HG03378 (cell line): ENCODE data around the gene TMUB1.

Experiments
- ATAC-seq: cut with Tn5 transposase; IDR thresholded peaks from one replicate; pipeline ENCODE4 v1.9.1; 2021; ENCODE audit warnings: mild to moderate bottlenecking, moderate library complexity; ENCODE audit not compliant: unreplicated experiment

The TMUB1 gene

DNA sequence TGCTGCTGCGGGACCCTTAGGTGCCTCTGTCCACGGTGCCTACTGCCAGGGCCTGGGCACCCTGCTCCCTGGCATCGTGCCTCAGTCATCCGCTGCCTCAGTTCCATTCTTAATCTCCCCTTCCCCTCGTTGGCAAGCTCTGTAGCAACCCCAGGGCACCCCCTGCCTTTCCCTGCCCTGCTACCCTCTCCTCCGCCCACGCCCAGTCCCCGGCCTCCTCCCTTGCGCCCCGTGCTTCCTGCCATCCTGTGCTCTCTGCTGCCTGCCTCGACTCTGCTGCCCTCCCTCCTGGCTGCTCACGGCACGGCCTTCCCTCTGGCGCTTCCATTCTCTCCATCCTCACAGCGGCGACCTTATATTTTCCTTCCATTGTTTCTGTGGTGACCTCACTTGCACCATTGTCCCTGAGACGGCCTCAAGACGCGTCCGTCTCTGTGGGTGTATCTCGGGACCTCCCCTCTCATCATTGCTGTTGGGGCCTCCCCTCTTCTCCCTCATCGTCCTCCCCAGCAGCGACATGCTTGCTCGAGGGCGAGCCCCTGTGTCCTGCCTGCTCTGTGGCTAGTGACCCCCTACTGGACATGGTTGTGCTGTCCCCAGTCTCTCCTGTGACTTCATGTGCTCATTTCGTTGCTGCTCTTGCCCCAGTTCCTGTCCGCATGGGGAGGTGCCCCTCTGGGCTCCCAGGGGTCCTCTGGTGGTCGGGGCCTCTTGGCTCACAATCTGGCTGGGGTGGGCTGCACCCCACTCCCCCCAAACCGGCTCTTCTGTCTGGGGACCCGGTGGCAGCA is 38.3 kb upstream of the TMUB1 start:
- ATAC-seq: no peak

DNA sequence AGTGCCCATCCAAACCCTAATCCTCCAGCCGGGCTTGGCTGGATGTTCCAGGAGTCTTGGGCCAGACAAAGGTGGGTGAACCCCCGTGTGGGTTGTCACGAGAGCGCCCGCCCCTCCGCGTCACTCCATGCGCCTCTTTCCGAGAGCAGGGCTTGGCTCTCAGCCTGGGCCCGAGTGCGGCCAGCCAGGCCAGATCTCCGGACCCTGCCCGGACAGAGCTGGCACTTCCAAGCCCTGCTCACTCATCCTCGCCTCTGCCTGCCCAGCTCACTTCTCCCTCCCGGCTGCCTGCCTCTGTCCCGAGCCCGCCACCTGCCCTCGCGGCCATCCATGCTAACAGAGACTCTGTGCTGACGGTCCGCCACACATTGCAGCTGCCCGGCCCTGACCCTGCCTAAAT is 37.6 kb upstream of the TMUB1 start:
- ATAC-seq: no peak

DNA sequence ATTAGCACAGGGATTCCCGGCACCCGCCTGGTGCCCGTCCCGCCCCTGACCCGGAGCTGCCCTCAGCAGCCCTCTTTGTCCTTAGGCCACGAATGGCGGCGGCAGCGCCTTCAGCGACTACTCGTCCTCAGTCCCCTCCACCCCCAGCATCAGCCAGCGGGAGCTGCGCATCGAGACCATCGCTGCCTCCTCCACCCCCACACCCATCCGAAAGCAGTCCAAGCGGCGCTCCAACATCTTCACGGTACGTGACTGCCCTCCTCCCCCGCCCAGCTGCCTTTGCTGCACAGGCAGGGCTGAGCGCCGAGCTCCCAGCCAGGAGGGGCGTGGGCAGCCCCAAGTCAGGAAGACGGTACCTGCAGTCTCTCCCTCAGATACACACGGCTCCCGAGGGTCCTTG is 36.6 kb upstream of the TMUB1 start:
- no peak for ATAC-seq

DNA sequence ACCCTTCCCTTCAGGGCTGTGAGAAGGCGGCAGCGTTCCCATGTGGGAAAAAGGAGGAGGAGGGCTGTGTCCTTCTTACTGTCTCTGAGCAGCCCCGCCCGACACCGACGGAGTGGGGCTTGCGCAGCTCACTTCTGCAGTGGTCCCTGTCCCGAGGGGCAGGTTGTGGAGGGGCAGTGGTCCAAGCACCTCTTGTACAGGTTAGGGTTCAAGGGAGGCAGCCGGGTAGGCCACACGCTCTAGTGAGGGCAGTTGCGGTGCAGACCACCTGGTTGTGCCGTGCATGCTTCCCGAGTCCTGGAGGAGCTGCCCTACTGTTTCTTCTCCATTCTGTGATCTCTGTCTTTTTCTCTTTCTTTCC is 35.7 kb upstream of the TMUB1 start:
- ATAC-seq: no peak

DNA sequence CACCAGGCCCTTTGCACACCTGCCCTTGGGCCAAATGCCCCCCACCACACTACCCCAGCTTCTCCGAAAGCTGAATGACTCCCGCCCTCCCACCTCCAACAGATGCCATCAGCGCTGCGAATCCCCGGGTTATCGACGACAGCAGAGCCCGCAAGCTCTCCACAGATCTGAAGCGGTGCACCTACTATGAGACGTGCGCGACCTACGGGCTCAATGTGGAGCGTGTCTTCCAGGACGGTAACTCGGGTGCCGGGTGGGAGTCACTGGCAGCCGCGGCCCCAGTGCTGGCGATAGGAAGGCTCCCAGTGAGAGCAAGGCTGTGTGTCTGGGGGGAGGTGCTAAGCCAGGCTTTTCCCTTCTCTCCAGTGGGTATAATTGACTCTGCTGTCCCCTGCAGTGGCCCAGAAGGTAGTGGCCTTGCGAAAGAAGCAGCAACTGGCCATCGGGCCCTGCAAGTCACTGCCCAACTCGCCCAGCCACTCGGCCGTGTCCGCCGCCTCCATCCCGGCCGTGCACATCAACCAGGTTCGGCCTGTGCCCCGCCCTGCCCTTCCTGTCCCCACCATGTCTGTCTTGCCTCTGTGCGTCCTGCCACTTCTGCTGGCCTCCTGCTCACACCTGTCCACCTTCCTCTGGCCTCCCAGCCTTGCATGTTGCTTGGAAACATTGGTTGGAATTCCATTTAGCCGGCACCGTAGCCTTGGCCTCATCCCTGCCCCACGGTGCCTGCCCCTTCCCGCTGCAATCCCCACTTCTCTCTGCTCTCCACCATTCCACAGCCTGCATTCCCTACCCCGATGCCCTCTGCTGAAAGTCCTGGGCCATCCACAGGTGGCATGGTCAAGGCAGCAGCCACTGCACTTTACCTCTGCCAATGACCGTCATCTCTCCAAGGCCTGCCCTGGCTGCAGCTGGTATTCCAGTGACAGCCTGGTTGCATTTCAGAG is 35.1 kb upstream of the TMUB1 start:
- no peak for ATAC-seq

DNA sequence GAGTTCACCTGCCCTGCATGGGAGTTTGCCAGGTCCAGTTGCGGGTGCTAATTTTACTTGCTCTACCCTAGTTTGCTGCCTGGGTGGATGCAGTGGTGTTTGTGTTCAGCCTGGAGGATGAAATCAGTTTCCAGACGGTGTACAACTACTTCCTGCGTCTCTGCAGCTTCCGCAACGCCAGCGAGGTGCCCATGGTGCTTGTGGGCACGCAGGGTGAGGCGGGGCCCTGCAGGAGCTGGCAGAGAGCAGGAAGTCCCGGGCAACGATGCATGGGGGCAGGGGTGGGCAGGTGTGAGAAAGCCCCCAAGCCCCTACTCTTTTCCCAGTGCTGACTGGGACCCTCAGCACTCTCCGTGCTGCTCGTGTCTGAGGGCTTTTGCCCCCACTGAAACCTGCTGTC is 34.3 kb upstream of the TMUB1 start:
- ATAC-seq: no peak

DNA sequence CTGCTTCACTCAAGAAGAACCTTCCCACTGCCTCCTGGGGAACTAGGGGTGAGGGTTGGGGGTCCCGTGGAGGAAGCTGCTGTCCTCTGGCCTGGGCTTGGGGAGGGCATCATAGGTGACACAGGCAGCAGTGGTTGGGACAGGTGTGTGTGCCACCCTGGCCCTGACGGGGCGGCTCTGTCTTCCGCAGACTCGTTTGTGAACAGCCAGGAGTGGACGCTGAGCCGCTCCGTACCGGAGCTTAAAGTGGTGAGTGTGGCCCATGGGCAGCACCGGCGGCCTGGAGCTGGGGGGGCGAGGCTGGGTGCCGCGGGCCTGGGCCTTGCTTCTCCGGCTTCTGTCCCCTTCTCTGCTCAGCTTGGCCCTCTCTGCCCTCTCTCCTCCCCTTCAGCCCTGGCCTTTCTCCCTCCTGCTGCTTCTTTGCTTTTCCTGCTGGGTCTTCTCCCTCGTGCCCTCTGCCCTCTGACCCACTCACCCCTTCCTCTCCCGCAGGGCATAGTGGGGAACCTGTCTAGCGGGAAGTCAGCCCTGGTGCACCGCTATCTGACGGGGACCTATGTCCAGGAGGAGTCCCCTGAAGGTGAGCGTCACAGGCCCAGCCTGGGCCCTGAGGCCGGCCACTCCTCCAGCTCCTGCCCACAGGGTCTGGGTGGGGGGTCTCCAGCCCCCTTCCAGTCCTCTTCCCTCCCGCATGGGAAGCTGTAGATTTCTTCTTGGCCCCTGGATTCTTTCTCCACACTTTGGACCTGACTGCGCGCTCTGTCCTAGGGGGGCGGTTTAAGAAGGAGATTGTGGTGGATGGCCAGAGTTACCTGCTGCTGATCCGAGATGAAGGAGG is 33.5 kb upstream of the TMUB1 start:
- ATAC-seq: no peak

DNA sequence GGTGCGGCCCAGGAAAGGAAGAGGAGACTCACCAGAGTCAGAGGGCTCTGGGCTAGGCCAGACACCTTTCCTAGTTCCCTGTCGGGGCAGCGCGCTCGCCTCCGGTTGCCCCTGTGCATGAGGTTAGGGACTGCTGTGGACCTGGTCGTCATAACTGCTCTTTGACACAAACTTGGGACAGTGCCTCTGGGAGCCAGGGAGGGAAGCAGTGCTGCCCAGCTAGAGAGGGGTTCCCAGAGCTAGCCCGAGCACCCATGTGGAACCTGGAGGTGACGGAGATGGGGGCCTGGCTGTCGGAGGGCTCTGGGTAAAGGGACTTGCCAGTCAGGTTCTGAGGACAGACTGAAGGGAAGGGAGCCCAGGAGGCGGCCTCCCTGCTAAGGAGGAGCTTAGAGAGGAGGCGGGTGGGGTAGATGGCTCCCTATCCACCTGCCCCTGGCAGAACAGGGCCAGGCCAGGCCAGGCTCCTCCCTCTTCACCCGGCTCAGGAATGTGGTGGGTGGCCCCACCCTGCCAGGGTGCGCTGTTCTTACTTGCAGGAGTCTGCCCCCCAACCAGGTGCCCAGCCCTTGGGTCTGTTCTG is 32.6 kb upstream of the TMUB1 start:
- ATAC-seq: no peak

DNA sequence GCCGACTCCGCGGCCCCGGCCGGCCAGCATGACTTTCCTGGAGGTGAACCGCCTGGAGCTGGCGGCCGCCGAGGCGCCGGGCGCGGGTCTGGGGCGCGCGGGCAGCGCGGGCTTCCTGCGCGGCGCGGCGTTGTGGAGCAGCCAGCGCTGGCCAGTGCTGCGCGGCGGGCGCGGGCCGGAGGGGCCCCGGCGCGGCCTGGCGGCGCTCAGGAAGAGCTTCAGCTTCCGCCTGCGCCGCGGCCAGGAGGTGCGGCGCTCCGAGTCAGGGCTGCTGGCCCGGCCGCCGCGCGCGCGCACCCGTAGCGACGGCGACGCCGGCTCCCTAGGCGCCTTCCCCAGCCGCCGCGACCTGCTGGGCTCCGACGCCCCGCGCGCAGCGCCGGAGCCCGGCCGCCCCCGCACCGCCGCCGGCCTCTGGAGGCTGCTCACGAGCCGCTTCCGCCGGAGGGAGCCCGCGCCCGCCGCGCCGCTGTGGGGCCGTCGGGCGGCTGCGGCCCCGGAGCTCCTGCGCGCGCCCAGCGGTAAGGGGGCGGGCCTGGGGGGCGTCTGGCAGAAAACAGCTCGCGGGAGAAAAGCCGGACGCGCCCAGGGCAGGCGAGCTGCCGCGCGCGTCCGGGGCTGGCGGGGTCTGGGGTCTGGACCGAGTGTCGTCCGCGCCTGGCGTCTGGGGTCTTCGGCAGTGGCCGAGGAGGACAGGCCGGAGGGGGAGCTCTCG is 32.0 kb upstream of the TMUB1 start:
- no peak for ATAC-seq

DNA sequence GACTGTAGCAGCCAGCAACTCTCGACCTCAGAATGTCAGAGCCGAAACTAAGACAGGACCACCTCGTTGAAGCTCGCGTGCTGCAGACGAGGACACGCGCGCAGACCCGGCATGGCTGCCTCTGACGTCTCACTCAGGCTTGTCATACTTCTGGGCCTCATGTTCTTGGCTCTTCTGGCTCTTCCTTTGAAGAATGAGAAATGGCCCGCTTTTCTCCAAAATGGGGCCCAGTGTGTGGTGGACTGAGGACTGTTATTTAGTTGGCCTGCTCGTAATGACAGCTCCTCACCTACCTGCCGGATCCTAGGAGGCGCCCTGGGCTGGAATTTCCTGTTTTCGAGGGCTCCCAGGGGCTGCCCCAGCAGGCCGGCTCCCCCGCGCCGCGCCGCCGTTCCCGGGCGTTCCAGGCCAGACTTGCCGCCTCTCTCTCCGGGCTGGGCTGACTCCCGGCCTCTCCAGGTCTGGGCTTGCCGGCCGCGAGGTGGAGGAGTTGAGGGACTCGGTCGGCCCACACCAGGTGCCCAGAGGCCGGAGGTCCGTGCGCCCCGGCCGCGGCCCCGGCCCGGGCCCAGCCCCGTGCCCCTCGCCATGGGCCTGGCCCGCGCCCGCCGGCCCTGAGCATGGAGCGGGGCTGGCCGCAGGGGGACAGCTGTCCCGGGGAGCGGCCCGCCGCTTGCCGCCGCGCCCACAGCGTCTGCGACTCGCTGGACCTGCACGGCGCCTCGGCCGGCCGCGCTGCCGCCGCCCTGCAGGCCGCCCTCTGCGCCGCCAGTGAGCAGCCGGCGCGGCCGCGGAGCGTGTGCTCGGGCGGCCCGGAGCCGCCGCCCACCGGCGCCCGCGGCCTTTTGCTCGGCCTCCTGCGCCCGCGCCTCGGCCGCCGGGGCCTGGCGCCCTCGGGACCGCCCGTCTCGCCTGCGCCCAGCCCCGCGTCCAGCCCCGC is 31.1 kb upstream of the TMUB1 start:
- ATAC-seq: no peak

DNA sequence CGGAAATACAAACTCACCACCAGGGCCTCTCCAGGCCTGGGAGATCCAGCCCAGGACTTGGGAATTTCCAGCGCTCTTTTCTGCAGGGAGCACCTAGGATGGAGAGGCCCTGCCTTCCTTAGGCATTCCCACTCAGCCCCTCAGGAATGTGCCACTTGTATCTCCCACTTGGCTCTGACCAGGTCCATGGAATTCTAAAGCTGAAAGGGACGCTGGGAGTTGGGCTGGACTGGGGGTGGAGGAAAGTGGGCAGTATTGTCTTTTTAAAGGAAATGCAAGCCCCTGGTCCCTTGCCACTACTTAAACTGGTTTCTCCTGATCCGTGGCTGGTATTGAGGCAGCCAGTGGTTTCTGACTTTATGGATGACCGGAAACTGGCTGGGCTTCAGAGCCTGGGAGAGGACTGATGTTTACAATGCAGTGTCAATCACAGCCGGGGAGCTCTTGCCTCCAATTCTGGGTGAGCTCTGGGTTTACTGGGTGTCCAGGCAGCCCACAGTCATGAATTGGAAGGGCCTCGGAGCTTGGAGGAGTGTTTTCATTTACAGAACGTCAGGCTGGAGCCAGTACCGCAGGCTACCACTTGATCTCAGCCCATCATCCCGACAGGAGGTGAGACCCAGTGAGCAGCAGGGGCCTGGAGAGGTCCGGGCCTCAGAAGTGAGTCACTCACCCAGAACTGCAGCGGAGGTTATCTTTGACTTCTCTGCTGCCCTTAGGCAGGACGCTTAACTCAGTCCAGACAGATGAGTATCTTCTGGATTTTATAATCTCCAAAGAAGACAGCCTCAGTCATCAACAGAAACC is 30.3 kb upstream of the TMUB1 start:
- ATAC-seq: no peak

DNA sequence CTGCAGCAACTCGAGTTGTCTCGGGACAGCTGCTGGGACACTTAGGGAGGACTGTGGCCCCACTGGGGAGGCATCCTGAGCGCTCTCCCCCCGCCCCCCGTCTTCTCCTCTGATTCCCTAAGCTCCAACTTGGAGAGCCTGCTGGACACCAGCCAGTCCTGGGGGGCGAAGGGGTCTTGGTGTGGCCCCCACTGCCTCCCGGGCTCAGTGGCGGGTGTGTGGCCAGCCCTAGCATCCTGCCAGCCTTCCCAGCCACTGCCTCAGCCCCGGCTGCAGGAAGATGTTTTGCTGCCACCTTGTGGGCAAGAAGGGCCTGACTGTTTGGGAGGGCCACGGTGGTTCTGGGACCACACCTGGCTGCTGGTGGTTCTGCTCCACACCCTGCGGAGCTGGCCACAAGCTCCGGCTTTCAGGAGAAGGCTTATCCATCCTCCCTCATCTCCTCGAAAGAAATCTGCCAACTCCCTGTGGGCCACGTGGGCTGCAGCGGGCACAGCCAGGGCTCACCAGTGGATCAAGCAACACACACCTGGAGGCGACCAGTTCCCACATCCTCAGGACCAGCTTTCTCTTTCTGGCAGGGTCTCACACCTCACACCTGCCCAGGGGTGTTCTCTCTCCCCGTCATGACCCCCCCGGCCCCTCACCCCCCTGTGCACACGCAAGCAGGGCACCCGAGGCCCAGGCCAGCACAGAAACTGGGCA is 27.8 kb upstream of the TMUB1 start:
- ATAC-seq: no peak

DNA sequence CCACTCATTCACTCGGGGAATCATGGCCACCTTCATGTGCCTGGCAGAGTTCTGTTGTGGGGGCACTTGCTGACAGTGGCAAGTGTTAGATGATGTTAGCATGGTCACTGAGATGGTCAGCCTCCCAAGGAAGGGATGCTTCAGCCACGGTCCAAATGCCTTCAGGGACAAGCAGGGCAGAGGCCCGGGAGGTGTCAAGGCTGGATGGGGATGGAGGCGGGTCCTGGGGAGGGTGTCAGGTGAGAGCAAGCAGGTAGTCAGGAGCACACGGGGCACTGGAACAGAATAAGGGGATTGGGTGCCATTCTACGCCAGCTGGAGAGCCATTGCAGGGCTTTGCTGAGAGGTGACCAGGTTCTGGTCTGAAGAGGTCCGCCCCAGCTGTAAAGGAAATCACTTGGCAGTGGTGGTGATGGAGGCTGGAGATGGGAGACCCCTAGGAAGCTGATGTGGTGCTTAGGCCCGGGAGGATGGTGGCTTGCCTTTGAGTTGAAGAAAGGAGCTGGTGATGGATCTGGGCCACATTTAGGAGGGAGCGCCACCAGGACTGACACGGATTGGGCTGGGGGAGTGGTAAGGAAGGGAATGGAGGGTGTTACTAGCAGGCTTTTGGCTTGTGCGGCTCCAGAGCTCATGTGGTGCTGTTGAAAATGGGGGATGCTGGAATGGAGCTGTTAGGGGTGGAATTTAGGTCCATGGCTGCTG is 27.1 kb upstream of the TMUB1 start:
- no peak for ATAC-seq

DNA sequence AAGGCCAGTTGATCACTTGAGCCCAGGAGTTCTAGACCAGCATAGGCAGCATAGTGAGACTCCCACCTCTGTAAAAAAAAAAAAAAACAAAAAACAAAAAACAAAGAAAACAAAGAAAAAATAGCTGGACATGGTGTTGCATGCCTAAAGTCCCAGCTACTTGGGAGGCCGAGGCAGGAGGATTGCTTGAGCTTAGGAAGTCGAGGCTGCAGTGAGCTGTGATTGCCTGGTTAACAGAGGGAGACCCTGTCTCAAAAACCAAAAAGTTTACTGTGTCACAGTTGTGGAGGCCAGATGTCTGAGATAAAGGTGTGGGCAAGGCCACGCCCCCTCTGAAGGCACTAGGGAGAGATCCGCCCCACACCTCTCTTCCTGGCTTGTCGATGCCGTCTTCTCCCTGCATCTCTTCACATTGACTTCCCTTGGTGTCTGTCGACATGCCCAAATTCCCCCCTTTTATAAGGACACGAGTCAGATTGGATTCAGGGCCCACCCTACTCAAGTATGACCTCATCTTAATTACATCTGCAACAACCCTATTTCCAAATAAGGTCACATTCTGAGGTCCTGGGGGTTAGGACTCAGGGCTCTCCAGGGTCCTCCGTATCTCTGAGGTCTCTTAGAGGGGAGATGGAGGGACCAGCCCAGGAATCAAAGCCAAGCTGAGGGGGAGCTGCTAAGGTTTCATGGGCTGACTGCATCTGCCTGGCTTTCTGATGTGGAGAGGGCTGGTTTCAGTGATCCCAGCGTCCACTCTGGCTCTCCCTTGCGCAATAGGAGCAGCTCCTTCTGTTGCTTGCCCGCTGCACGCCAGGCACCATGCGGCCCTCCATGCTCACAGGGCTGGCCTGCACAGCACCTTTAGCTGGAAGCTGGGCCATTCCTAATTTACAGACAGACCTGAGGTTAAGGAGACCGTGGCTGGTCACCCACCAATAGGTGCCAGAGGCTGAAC is 26.1 kb upstream of the TMUB1 start:
- no peak for ATAC-seq

DNA sequence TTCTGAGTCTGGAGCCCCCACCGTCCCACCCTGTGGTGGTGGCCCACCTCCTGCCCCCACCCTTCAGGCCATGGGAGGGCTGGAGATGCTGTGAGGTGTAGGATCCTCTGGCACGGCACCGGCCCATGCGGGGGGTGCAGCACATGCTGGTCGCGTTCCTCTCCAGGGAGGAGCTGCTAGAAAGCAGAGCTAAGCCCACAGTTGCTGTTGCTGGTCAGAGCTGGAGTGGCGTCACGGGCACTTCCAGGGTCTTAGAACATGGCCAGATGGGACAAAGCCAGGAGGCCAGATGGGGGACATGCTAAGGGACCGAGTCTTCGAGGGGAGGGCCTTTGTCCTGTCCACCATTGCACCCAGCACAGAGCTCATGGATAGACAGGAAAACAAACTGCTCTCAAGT is 24.6 kb upstream of the TMUB1 start:
- ATAC-seq: no peak
